ENCODE measurements around the gene FGD2. TPM values are rescaled to one million over a fixed set of nuclear protein-coding genes. Genes with fewer than 3 reads are reported as not detected.
A peak's percentile ranks its signal among the peaks of the same experiment; 100 is the strongest.

FGD2 gene
- total RNA-seq, 1 donor from 2014 or later: not detected

- no peaks in the 10 kb centered on the region for H3K36me3 Mint-ChIP-seq (ENCODE audit: unreplicated experiment)
- no peaks in the 10 kb centered on the region for H3K27me3 Mint-ChIP-seq (ENCODE audit: unreplicated experiment)
- H3K4me1 Mint-ChIP-seq (ENCODE audit: unreplicated experiment): peaks cover 18% of the 10 kb centered on the region
- no peaks in the 10 kb centered on the region for H3K9me3 Mint-ChIP-seq (ENCODE audit: unreplicated experiment)
- no peak overlapping the region for H3K4me3 Mint-ChIP-seq (ENCODE audit: unreplicated experiment)
- no peak for TF ChIP-seq CTCF (IDR thresholded peaks at IDR 0.05)
- H3K27ac Mint-ChIP-seq (ENCODE audit: unreplicated experiment): no peak overlapping the region
- no peak for DNase-seq (ENCODE audit: extremely low spot score, unreplicated experiment)
Observed at GRCh38 chr6:37047346-37047688, 41.9 kb downstream of the FGD2 start.

GRCh38 chr6:37047689-37048402, 42.4 kb downstream of the FGD2 start:
- DNase-seq (ENCODE audit: extremely low spot score, unreplicated experiment): no peak
- no peak overlapping the region for H3K4me3 Mint-ChIP-seq (ENCODE audit: unreplicated experiment)
- no peak for TF ChIP-seq CTCF (IDR thresholded peaks at IDR 0.05)
- no peaks in the 10 kb centered on the region for H3K36me3 Mint-ChIP-seq (ENCODE audit: unreplicated experiment)
- no peak overlapping the region for H3K27ac Mint-ChIP-seq (ENCODE audit: unreplicated experiment)
- H3K4me1 Mint-ChIP-seq (ENCODE audit: unreplicated experiment): peaks cover 18% of the 10 kb centered on the region
- no peaks in the 10 kb centered on the region for H3K27me3 Mint-ChIP-seq (ENCODE audit: unreplicated experiment)
- no peaks in the 10 kb centered on the region for H3K9me3 Mint-ChIP-seq (ENCODE audit: unreplicated experiment)

- DNase-seq (ENCODE audit: extremely low spot score, unreplicated experiment): no peak
- no peaks in the 10 kb centered on the region for H3K9me3 Mint-ChIP-seq (ENCODE audit: unreplicated experiment)
- H3K27ac Mint-ChIP-seq (ENCODE audit: unreplicated experiment): peak overlapping the region; percentile 33
- no peak overlapping the region for H3K4me3 Mint-ChIP-seq (ENCODE audit: unreplicated experiment)
- peaks cover 18% of the 10 kb centered on the region for H3K4me1 Mint-ChIP-seq (ENCODE audit: unreplicated experiment)
- no peaks in the 10 kb centered on the region for H3K27me3 Mint-ChIP-seq (ENCODE audit: unreplicated experiment)
- no peaks in the 10 kb centered on the region for H3K36me3 Mint-ChIP-seq (ENCODE audit: unreplicated experiment)
- TF ChIP-seq CTCF (IDR thresholded peaks at IDR 0.05): no peak
Observed at GRCh38 chr6:37048403-37048850, 43.0 kb downstream of the FGD2 start.

GRCh38 chr6:37048851-37049757, 43.6 kb downstream of the FGD2 start:
- Mint-ChIP-seq H3K4me1 (ENCODE audit: unreplicated experiment) (peaks cover 18% of the 10 kb centered on the region), H3K9me3 (ENCODE audit: unreplicated experiment) (no peaks in the 10 kb centered on the region), H3K4me3 (ENCODE audit: unreplicated experiment) (no peak overlapping the region), H3K36me3 (ENCODE audit: unreplicated experiment) (no peaks in the 10 kb centered on the region), H3K27ac (ENCODE audit: unreplicated experiment) (peak overlapping the region; percentile 33), H3K27me3 (ENCODE audit: unreplicated experiment) (no peaks in the 10 kb centered on the region)
- TF ChIP-seq CTCF (IDR thresholded peaks at IDR 0.05): no peak
- no peak for DNase-seq (ENCODE audit: extremely low spot score, unreplicated experiment)

GRCh38 chr6:37049758-37050044, 44.2 kb downstream of the FGD2 start:
- Mint-ChIP-seq H3K36me3 (ENCODE audit: unreplicated experiment) (no peaks in the 10 kb centered on the region), H3K27me3 (ENCODE audit: unreplicated experiment) (no peaks in the 10 kb centered on the region), H3K9me3 (ENCODE audit: unreplicated experiment) (no peaks in the 10 kb centered on the region), H3K4me3 (ENCODE audit: unreplicated experiment) (no peak overlapping the region), H3K27ac (ENCODE audit: unreplicated experiment) (no peak overlapping the region), H3K4me1 (ENCODE audit: unreplicated experiment) (peaks cover 18% of the 10 kb centered on the region)
- no peak for DNase-seq (ENCODE audit: extremely low spot score, unreplicated experiment)
- TF ChIP-seq CTCF (IDR thresholded peaks at IDR 0.05): no peak

Data from osteocyte (in vitro differentiated cells).